Measurements from ENCODE around the gene METTL24. TPM values are rescaled to one million over a fixed set of nuclear protein-coding genes. Genes with fewer than 3 reads are reported as not detected.
"Not testable (repeated sequence)": the region's sequence is repeated elsewhere in the genome, so short reads cannot be mapped to it uniquely, and the experiment has no call there.

Gene METTL24
- total RNA-seq, 1 donor from 2014 or later: not detected

DNA sequence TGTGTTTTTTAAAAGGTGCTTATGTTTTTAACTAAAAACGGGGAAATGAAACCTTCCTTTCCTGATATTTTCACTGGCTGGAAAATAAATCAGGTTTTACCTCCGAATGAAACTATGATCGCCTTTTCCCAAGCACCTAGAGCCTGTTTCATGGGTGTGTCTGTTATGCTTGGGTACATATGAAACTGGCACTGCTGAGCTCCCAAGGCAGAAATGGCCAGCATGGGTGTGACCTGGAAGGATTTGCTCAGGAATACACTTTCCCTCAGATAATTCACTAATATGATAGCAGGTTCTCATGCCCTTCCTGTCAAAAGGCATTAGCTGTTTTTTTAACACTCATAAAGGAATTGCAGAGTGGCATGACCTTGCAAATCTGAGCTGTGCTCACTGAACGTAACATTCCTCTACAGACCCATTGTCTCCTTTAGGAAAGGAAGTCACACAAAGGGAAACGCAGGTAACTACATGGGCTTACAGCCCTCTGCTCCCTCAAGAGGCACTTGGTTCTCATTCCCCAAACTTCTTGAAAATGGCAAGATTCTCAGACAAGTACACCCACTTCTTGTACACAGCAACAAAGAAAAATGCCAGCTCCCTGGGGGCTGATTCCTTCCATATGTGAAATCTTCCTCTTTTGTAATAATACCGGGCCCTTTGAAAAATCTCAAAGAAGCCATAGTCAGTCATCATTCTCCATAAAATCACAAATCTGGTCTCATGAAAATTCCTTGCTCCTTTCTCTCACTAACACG is 72.7 kb downstream of the METTL24 start:
- no peaks in the 10 kb centered on the region for H3K4me1 Mint-ChIP-seq (ENCODE audit: low read depth)
- H3K4me3 Mint-ChIP-seq (ENCODE audit: low read depth): no peak overlapping the region
- peaks cover 6% of the 10 kb centered on the region for H3K27me3 Mint-ChIP-seq (ENCODE audit: low read depth)
- intact Hi-C loops (cut with micrococcal nuclease): no loop called here
- H3K9me3 Mint-ChIP-seq: no peaks in the 10 kb centered on the region
- DNase-seq (ENCODE audit: low spot score): no peak
- no peaks in the 10 kb centered on the region for H3K36me3 Mint-ChIP-seq (ENCODE audit: low read depth)
- H3K27ac Mint-ChIP-seq: no peak overlapping the region

DNA sequence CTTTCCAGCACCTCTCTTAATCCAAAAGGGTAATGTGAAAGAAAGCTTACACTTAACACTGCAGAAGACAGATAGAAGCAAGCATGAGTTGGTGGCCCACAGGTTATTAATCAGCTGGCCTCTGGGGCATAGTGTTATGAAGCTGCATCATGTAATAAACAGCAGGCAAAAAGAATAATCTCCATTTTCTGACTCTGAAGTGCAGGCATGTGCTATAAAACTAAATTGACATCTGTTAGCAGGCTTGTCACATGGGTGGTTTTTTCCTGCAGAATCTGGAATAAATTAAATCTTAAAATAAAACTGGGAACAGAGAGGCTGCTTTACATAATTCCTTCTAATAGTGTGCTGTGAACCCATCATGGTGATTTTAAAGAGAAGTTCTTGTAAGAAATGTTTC is 73.3 kb downstream of the METTL24 start:
- DNase-seq (ENCODE audit: low spot score): no peak
- Mint-ChIP-seq H3K9me3 (no peaks in the 10 kb centered on the region), H3K36me3 (ENCODE audit: low read depth) (no peaks in the 10 kb centered on the region), H3K27me3 (ENCODE audit: low read depth) (peaks cover 6% of the 10 kb centered on the region), H3K27ac (no peak overlapping the region), H3K4me3 (ENCODE audit: low read depth) (no peak overlapping the region), H3K4me1 (ENCODE audit: low read depth) (no peaks in the 10 kb centered on the region)
- intact Hi-C loops (cut with micrococcal nuclease): no loop called here

DNA sequence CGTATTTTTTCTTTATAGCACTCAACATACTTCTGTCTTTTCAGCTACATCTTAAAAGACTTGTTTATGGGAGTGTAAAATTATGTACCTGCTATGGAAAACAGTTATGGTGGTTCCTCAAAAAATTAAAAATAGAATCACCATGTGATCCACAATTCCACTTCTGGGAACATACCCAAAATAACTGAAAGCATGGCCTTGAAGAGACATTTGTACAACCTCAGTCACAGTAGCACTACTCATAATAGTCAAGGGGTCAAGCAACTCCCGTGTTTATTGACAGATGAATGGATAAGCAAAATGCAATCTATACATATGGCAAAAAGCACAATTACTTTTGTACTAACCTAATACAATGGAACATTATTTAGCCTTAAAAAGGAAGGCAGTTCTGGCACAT is 74.5 kb downstream of the METTL24 start:
- no peaks in the 10 kb centered on the region for H3K9me3 Mint-ChIP-seq
- no peaks in the 10 kb centered on the region for H3K4me1 Mint-ChIP-seq (ENCODE audit: low read depth)
- H3K36me3 Mint-ChIP-seq (ENCODE audit: low read depth): no peaks in the 10 kb centered on the region
- no peak for DNase-seq (ENCODE audit: low spot score)
- H3K27ac Mint-ChIP-seq: no peak overlapping the region
- no peak overlapping the region for H3K4me3 Mint-ChIP-seq (ENCODE audit: low read depth)
- peaks cover 3% of the 10 kb centered on the region for H3K27me3 Mint-ChIP-seq (ENCODE audit: low read depth)
- intact Hi-C loops (cut with micrococcal nuclease): no loop called here

DNA sequence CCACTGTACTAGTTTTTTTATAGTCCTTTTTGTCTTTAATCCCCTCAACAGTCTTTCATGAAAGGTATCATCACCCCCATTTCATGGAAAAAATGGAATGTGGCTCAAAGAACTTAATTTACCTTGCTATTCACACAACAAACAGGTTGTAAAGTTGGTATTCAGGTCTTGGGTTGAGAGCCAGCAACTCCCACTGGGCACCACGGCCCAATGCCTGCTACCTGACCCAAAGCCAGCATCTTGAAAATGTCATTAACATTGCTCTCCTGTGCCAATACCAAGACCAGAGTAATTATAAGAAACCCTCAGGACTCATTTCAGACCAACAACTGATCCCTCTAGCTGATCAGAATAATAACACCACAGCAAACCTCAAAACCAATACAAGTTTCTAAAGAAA is 75.7 kb downstream of the METTL24 start:
- Mint-ChIP-seq H3K36me3 (ENCODE audit: low read depth) (no peaks in the 10 kb centered on the region), H3K4me1 (ENCODE audit: low read depth) (no peaks in the 10 kb centered on the region)

GRCh38 chr6:110277100-110277665 is 81.0 kb downstream of the METTL24 start:
- H3K4me1 Mint-ChIP-seq (ENCODE audit: low read depth): no peaks in the 10 kb centered on the region
- no peak overlapping the region for H3K27ac Mint-ChIP-seq
- H3K9me3 Mint-ChIP-seq: peaks cover 4% of the 10 kb centered on the region
- H3K36me3 Mint-ChIP-seq (ENCODE audit: low read depth): no peaks in the 10 kb centered on the region
- intact Hi-C loops (cut with micrococcal nuclease): no loop called here
- DNase-seq (ENCODE audit: low spot score): no peak
- H3K27me3 Mint-ChIP-seq (ENCODE audit: low read depth): peaks cover 8% of the 10 kb centered on the region
- H3K4me3 Mint-ChIP-seq (ENCODE audit: low read depth): no peak overlapping the region

More for the DNA sequence above, 75.7 kb downstream of the METTL24 start:
- DNase-seq (ENCODE audit: low spot score): no peak
- Mint-ChIP-seq H3K27me3 (ENCODE audit: low read depth) (no peaks in the 10 kb centered on the region), H3K9me3 (no peaks in the 10 kb centered on the region), H3K27ac (no peak overlapping the region), H3K4me3 (ENCODE audit: low read depth) (no peak overlapping the region)
- intact Hi-C loops (cut with micrococcal nuclease): no loop called here

DNA sequence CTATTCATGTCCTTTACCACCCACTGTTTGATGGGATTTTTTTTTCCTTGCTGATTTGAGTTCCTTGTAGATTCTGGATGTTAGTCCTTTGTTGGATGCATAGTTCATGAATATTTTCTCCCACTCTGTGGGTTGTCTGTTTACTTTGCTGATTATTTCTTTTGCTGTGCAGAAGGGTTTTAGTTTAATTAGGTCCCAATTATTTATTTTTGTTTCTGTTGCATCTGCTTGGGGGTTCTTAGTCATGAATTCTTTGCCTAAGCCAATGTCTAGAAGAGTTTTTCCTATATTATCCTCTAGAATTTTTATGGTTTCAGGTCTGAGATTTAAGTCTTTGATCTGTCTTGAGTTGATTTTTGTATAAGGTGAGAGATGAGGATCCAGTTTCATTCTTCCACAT is 85.4 kb downstream of the METTL24 start:
- H3K36me3 Mint-ChIP-seq (ENCODE audit: low read depth); H3K27ac Mint-ChIP-seq; H3K4me3 Mint-ChIP-seq (ENCODE audit: low read depth); intact Hi-C loops (cut with micrococcal nuclease); H3K27me3 Mint-ChIP-seq (ENCODE audit: low read depth); H3K4me1 Mint-ChIP-seq (ENCODE audit: low read depth); H3K9me3 Mint-ChIP-seq; DNase-seq (ENCODE audit: low spot score): not testable (repeated sequence)

GRCh38 chr6:110271732-110272022 is 86.5 kb downstream of the METTL24 start:
- H3K4me3 Mint-ChIP-seq (ENCODE audit: low read depth): no peak overlapping the region
- H3K4me1 Mint-ChIP-seq (ENCODE audit: low read depth): no peaks in the 10 kb centered on the region
- intact Hi-C loops (cut with micrococcal nuclease): no loop called here

GRCh38 chr6:110270165-110270564 is 88.0 kb downstream of the METTL24 start:
- Mint-ChIP-seq H3K27me3 (ENCODE audit: low read depth) (peaks cover 5% of the 10 kb centered on the region), H3K9me3 (peaks cover 2% of the 10 kb centered on the region), H3K36me3 (ENCODE audit: low read depth) (no peaks in the 10 kb centered on the region), H3K4me3 (ENCODE audit: low read depth) (no peak overlapping the region), H3K27ac (no peak overlapping the region), H3K4me1 (ENCODE audit: low read depth) (no peaks in the 10 kb centered on the region)
- intact Hi-C loops (cut with micrococcal nuclease): no loop called here
- no peak for DNase-seq (ENCODE audit: low spot score)

More at GRCh38 chr6:110271732-110272022, 86.5 kb downstream of the METTL24 start:
- Mint-ChIP-seq H3K27ac (no peak overlapping the region), H3K36me3 (ENCODE audit: low read depth) (no peaks in the 10 kb centered on the region), H3K27me3 (ENCODE audit: low read depth) (peaks cover 8% of the 10 kb centered on the region), H3K9me3 (peaks cover 4% of the 10 kb centered on the region)
- DNase-seq (ENCODE audit: low spot score): no peak

DNA sequence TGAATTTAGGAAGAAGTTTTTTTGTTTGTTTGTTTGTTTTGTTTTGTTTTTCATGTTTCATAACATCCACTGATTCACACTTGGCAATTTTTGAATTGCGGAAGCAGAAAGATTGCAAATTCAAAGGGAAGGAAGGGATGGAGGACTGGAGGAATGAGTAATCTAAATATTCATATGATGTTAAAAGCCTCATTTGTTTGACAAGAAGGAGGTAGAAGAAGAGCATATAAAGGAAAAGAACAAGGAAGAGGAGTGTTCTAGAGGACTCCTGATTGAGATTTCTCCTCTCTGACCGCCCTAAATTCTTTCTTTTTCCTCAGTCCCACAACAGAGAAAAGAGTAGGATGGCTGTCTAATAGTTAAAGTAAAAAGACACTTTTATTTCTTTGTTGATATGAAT is 88.5 kb downstream of the METTL24 start:
- no peak for DNase-seq (ENCODE audit: low spot score)
- Mint-ChIP-seq H3K4me1 (ENCODE audit: low read depth) (no peaks in the 10 kb centered on the region), H3K4me3 (ENCODE audit: low read depth) (no peak overlapping the region), H3K36me3 (ENCODE audit: low read depth) (no peaks in the 10 kb centered on the region), H3K27me3 (ENCODE audit: low read depth) (peaks cover 5% of the 10 kb centered on the region), H3K27ac (no peak overlapping the region), H3K9me3 (no peaks in the 10 kb centered on the region)
- intact Hi-C loops (cut with micrococcal nuclease): no loop called here

DNA sequence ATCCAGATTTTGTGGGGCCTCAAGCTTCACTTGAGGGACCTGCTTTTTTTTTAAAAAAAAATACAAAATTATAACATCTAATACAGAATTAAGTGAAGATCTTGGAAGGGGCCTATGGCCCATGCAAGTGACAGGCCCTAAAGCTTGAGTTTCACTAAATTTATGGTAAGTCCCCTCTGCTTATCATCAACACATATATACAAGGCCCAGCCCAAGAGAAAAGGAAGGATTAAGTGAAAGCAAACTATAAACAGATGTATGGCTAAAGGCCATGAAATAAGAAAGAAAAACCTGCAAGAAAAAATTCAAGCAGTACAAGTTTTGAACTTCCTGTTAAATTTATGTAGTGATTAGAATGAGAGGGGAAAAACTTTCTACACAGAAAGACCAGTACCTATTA is 91.2 kb downstream of the METTL24 start:
- H3K4me3 Mint-ChIP-seq (ENCODE audit: low read depth): no peak overlapping the region
- H3K9me3 Mint-ChIP-seq: no peaks in the 10 kb centered on the region
- no peaks in the 10 kb centered on the region for H3K4me1 Mint-ChIP-seq (ENCODE audit: low read depth)
- intact Hi-C loops (cut with micrococcal nuclease): no loop called here
- no peaks in the 10 kb centered on the region for H3K36me3 Mint-ChIP-seq (ENCODE audit: low read depth)
- H3K27ac Mint-ChIP-seq: no peak overlapping the region
- no peak for DNase-seq (ENCODE audit: low spot score)
- no peaks in the 10 kb centered on the region for H3K27me3 Mint-ChIP-seq (ENCODE audit: low read depth)

DNA sequence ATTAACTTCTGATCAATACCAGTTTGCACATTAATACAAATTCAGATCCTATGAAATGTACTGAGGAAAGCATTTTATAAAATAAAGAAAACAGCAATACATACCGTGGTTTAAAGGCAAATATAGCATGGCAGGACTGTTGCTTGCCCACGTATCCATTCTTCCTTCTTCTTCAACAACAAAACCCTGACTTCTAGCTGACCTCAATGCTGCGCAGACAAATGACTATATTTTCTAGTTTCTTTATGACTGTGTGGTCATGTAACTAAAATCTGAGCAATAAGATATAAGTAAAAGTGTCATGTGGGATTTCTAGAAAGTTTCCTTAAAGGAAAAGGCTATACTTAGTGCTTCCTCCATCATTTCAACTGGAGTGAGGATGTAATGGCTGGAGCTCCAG is 92.9 kb downstream of the METTL24 start:
- no peaks in the 10 kb centered on the region for H3K36me3 Mint-ChIP-seq (ENCODE audit: low read depth)
- no peaks in the 10 kb centered on the region for H3K27me3 Mint-ChIP-seq (ENCODE audit: low read depth)
- no peaks in the 10 kb centered on the region for H3K9me3 Mint-ChIP-seq
- H3K4me3 Mint-ChIP-seq (ENCODE audit: low read depth): no peak overlapping the region
- H3K27ac Mint-ChIP-seq: no peak overlapping the region
- no peak for DNase-seq (ENCODE audit: low spot score)
- intact Hi-C loops (cut with micrococcal nuclease): no loop called here
- H3K4me1 Mint-ChIP-seq (ENCODE audit: low read depth): no peaks in the 10 kb centered on the region

GRCh38 chr6:110256366-110256765 is 101.8 kb downstream of the METTL24 start:
- H3K4me1 Mint-ChIP-seq (ENCODE audit: low read depth): no peaks in the 10 kb centered on the region
- H3K4me3 Mint-ChIP-seq (ENCODE audit: low read depth): no peak overlapping the region

DNA sequence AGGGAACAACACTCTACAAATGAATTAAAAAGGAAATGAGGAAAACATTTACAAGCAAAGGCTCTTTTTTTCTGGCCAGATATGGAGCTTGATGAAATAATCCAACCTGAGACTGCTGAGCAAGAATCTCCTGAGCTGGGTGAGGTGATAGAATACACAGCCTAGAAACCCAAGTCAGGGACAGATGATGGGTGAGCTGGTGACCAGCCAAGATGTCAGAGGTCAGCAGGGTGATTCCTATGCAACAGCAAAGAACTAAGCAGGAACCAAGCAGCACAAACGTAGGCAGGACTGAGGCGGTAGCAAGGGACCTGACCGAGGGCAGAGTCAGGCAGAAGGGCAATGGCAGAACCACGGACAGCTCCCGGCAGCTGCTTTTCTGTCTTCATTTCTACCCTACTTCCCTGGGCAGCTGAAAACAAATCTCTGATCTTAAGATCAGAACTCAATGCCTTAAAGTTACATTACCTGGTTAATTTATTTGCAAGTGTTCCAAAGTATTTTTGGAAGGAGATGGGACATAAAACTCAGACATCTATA is 102.9 kb downstream of the METTL24 start:
- Mint-ChIP-seq H3K36me3 (ENCODE audit: low read depth) (no peaks in the 10 kb centered on the region), H3K4me3 (ENCODE audit: low read depth) (no peak overlapping the region), H3K27me3 (ENCODE audit: low read depth) (no peaks in the 10 kb centered on the region), H3K27ac (no peak overlapping the region), H3K9me3 (no peaks in the 10 kb centered on the region), H3K4me1 (ENCODE audit: low read depth) (no peaks in the 10 kb centered on the region)
- DNase-seq (ENCODE audit: low spot score): peak; percentile 9
- intact Hi-C loops (cut with micrococcal nuclease): no loop called here

More at GRCh38 chr6:110256366-110256765, 101.8 kb downstream of the METTL24 start:
- H3K27ac Mint-ChIP-seq: no peak overlapping the region
- DNase-seq (ENCODE audit: low spot score): no peak
- H3K27me3 Mint-ChIP-seq (ENCODE audit: low read depth): no peaks in the 10 kb centered on the region
- H3K9me3 Mint-ChIP-seq: no peaks in the 10 kb centered on the region
- intact Hi-C loops (cut with micrococcal nuclease): no loop called here
- H3K36me3 Mint-ChIP-seq (ENCODE audit: low read depth): no peaks in the 10 kb centered on the region
